T1000 (cell line): Measurements from ENCODE around the gene RAB39B.
A peak's percentile ranks its signal among the peaks of the same experiment; 100 is the strongest.
"Not testable (repeated sequence)": the region's sequence is repeated elsewhere in the genome, so short reads cannot be mapped to it uniquely, and the experiment has no call there.

Experiments
- DNase-seq: peaks from one replicate; lab custom pipeline; 2025; ENCODE audit warnings: mixed read lengths; lab: John Stamatoyannopoulos, UW

Gene RAB39B, protein sequence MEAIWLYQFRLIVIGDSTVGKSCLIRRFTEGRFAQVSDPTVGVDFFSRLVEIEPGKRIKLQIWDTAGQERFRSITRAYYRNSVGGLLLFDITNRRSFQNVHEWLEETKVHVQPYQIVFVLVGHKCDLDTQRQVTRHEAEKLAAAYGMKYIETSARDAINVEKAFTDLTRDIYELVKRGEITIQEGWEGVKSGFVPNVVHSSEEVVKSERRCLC

DNA sequence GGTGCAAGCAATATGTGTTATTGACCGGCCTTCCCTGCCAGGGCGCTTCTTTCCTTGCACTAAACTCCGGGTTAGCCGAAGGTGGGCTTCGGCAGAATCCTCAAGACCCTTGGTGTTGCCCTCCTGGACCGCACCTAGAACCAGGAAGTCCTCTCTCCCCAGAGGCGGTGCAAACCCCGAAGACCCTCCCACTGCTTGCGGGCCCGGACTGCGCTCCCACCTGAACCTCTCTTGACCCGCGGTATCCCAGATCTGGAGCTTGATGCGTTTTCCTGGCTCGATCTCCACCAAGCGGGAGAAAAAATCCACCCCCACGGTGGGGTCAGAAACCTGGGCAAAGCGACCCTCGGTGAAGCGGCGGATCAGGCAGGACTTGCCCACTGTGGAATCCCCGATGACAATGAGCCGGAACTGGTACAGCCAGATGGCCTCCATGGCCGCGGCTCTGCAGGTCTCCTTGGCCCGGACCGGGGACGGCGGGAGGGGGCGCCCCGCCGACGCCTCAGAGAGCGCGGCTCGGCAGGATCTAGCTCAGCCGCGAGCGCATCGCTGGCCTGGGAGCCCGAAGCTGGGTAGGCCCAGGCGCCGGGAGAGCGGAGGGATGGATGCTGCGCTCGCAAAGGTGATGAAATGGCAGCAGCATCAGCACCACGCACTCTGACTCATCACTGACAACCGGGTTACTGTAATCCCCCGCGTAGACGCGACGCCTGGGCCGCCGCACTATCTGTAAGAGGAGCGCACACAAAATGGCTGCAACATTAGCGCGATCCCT is at the start of gene RAB39B:
Gene RAB39B, minus strand, starts transcription at position 638 of the 775 bp plus-strand sequence. Its CDS starts 203 bp downstream, at position 435.
- peak; percentile 3 for DNase-seq

DNA sequence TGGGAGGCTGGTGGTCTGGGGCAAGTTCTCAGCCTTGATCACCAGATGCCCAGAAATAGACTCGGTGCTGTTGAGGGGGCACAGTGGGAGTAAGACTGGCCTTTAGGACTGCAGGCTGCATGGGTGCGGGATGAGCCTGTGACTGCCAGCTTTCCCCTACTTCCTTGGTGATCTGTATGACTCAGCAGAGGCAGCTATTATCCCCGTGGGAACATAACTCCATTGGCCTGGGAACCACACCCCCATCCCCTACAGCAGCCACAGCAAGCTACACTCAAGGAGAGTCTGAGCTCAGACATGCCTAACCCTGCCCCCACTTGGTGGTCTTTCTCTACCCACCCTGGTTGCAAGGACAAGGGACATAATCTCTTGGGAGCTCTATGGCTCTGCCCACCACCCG is 49.5 kb upstream of the RAB39B start:
- DNase-seq = no peak

DNA sequence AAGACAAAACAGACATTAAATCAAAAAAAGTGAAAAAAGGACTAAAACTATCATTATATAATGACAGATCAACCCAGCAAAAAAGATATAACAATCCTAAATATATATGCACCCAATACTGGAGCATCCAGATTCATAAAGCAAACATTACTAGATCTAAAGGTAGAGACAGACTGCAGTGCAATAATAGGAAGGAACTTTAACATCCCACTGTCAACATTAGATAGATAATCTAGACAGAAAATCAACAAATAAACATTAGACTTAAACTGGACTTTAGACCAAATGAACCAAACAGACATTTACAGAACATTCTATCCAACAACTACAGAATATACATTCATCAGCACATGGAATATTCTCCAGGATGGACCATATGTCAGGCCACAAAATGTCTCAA is 29.5 kb upstream of the RAB39B start:
- DNase-seq = no peak

DNA sequence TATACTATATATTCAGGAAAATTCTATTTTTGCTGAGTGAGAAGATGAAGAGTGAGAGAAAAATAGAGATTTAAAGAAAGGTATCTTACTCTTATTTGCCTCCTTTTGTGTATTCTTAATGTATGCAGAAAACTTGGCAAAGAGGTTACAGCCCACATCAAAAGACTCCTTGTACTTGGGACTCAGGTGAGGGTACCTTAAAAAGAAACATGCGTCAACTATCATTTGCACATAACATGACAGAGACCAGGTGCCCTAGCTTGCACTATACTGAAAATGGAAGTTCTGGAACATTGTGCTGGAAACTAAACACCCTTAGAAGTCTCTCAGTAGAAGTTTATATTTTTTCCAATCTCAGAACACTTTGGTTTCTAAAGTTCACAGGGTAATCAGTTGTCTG is 15.6 kb upstream of the RAB39B start:
- DNase-seq = no peak

DNA sequence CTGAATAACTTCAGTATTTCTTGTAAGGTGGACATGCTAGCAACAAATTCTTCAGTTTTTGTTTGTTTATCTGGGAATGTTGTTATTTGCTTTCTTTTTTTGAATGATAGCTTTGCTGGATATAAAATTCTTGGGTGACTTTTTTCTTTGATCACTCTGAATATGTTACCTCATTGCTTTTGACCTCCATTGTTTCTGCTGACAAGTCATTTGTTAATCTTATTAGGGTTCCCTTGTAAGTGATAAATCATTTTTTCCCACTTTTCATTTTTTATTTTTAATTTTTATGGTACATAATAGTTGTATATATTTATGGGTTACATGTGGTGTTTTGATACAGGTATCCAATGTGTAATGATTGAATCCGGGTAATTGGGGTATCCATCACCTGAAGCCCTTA is 6.7 kb upstream of the RAB39B start:
- DNase-seq = no peak

DNA sequence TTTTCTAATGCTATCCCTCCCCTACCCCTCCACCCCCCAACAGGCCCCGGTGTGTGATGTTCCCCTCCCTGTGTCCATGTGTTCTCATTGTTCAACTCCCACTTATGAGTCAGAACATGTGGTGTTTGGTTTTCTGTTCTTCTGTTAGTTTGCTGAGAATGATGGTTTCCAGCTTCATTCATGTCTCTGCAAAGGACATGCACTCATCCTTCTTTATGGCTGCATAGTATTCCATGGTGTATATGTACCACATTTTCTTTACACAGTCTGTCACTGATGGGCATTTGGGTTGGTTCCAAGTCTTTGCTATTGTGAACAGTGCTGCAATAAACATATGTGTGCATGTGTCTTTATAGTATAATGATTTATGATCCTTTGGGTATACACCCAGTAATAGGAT is 3.7 kb upstream of the RAB39B start:
- DNase-seq = not testable (repeated sequence)

DNA sequence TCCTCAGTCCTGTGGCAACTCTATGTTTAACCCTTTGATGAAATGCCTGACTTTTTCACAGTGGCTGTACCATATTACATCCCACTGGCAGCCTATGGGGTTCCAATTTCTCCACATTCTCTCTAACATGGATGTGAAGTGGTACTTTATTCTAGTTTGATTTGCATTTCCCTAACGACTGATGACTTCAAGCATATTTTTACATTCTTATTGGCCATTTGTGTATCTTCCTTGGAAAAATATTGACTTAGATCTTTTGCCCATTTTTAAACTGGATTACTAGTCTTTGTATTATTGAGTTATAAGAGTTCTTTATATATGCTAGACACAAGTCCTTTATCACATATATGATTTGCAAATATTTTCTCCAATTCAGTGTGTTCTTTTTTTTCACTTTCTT is 2.1 kb upstream of the RAB39B start:
- no peak for DNase-seq

DNA sequence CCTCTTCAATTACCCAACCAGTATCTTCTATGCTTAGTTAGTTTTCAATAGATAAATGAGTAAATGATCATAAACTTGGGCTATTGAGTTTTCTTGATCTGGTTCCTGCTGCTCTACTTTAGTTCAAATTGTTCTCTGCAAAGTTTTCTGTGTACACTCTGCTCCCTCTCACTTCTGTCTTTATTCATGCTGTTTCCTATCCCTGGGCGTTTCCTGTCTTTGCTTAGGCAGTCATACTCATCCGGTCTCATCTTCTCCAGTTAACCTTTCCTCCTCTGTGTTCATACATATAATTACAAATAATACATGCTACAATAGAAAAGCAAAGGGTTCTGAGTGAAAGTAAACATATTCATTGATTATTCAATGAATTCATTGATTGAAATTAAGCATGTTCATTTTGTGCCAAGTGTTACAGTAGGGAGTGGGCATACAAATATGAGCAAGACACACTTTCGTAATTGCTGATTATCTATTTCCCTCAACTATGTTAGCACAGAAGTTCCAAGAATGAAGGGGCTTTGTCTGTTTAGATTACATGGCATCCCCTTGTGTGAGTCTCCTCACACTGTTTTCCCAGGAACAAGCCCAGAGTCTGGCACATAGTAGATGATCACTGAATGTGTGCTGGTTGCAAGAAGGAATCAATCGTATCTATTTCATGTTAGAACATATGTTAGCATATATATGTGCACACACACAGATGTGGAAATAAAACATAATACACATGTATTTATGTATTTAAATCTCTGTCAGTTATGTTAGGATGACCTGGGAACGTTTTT is 1.1 kb downstream of the RAB39B start:
- no peak for DNase-seq

DNA sequence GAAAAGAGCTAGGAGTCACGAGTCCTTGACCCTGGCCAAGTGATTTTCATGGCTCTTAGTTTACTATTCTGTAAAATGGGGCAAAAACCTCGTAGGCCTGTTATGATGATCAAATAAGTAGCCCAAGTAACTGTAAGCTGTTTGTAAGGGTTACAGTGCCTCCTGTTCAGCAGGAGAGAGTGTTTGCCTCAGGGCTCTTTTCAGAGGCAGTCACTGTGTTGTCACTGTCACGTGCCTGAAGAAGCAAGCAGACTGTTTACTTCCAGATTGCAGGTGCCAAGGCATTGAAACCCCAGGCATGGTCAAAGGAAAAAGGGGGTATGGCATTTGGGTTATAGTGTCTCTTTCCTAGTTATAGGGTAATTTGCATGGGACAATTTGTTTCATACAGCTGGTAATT is 4.5 kb downstream of the RAB39B start:
- no peak for DNase-seq

DNA sequence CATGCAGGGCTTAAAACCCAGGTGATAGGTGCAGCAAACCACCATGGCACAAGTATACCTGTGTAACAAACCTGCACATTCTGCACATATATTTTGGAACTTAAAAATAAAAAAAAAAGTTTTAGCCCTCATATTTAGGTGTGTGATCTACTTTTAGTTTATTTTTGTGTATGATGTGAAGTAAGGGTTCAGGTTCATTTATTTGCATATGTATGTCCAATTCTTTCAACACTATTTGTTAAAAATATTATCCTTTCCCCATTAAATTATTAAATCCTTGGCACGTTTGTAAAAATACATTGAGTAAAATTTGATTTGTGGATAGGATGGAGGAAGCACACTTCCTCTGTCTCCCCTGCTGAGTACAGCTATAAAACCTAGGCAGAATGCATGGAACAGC is 12.9 kb downstream of the RAB39B start:
- no peak for DNase-seq

DNA sequence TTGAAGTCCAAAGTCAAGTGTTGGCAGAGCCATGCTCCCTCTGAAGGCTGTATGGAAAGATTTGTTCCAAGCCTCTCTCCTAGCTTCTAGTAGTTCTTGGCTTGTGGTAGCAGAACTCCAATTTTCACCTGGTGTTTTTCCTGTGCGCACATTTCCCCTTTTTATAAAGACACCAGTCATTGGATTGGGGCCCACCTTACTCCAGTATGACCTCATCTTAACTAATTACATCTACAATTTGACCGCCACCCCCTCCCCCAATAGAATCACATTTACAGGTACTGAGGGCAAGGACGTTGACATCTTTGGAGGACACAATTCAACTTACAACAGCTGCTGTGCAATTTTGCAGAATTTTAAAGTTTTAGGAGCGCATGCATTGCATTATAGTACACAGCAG is 16.8 kb downstream of the RAB39B start:
- DNase-seq = no peak

DNA sequence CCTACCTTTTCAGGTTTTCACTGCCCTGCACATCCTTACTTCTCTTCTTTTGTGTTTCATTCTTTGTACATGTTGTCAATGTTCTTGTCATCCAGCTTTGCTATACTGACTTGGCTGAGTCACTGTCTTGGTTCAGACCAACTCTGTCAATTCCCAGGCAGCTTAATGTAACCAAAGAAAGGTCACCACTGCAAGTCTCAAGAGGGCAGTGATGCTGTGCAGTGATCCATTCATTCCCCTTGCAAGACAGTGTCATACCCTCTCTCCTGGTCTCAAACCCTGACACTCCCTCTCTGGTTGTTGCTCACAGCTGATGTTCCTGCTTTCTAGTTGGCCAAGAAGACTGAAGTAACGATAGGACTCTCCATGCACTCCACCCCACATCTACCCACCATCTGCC is 17.5 kb downstream of the RAB39B start:
- no peak for DNase-seq

DNA sequence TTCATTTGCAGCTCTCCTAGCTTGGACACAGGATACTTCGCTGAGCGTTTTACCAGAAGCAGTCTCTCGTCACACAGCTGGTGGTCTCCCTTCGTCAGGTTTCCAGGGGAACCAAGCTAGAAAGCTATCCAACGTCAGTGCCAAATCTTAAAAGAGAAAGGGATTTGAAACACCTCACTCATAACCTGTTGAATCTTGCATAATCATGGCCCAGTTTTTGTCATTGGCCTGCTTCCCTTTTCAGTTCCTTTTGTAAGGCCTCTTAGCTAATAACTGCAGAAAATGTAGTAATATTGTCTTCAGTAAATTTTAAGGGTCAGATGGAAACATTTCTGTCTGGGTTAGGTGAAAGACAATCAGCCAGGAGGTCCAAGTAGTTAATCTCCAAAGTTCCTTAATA is 22.0 kb downstream of the RAB39B start:
- DNase-seq = no peak

DNA sequence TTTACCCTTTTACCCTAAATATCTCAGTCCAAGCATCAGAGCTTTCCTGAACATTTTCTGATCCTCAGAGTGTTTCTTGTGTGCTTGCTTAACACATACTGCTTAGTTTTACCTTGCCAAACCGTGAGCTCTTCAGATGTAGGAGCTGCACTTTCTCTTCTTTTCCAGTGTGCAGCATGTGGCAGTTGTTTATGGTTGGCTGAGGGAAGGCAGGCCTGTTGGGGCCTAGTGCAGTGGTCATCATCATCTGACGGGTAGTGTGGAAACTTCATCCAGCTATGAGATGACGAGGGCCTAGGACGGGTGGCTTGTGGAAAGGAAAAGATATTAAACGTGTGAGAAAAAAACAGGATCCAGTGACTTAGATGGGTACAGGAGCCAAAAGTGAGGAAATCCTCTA is 26.6 kb downstream of the RAB39B start:
- no peak for DNase-seq

DNA sequence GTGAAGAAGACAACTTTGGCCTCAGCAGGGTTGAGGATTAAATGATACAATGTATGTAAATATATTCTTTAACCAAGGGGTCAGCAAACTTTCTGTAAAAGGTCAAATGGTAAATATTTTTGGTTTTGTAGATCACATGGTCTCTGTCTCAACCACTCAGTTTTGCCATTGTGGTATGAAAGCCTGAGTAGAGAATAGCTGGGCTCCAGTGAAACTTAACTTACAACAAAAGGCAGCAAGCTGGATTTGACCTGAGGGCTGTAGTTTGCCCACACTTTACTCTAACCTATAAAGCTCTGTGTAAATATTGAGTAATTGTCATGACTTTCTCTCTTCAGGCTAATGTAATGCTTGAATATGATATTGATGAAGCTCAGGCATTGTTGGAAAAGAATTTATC is 28.4 kb downstream of the RAB39B start:
- DNase-seq = no peak

DNA sequence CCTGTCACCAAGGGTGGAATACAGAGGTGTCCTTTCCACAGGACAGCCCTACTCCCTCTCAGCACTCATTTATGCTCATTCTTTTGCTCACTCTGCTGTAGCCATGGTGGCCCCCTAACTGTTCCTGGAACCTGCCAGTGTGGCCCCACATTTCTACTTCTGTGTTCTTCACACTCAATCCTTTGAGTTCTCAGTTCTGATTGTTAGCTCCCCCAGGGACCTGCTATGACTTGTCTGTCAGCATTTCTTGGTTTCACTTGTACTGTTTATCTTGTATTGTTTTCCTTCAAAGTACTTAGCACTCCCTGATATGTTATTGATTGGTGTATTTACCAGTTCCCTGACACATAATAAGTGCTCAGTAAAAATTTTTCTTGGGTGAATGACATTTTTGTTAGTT is 33.1 kb downstream of the RAB39B start:
- no peak for DNase-seq

DNA sequence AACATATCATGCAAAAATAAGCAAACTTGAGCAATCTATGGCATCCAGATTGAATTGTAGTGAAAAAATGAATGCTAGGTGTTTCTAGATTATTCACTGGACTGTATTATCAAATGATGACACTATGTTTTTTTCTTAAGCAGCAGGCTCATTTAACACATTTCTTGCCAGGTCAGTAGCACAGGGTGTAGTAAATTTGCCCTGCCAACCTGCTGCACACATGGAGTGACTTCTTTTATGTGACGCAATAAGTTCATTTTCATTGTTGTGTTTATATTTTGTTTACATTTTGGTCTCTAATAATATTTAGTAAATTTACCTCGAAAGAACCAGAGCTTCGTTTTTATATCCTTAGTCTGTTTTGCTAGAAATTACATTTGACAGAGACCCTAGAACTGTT is 38.5 kb downstream of the RAB39B start:
- DNase-seq = no peak

DNA sequence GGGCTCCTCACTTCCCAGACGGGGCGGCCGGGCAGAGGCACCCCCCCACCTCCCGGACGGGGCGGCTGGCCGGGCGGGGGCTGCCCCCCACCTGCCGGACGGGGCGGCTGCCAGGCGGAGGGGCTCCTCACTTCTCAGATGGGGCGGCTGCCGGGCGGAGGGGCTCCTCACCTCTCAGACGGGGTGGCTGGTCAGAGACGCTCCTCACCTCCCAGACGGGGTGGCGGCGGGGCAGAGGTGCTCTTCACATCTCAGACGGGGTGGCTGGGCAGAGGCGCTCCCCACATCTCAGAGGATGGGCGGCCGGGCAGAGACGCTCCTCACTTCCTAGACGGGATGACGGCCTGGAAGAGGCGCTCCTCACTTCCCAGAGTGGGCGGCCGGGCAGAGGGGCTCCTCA is 40.5 kb downstream of the RAB39B start:
- not testable (repeated sequence) for DNase-seq

DNA sequence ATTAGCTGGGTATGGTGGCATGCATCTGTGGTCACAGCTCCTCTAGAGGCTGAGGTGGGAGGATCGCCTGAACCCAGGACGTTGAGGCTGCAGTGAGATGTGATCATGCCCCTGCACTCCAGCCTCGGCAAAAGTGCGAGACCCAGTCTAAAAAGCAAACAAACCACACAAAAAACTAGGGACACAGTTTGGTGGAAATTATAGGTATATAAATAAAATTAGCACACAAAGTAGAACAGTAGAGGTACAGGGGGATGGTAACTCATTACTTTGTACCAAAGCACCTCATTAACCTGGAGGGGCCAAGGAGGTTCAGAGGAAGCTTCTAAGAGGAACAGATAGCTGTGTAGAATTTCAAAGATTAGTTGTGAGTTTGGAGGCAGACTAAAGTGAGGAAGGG is 42.9 kb downstream of the RAB39B start:
- no peak for DNase-seq

DNA sequence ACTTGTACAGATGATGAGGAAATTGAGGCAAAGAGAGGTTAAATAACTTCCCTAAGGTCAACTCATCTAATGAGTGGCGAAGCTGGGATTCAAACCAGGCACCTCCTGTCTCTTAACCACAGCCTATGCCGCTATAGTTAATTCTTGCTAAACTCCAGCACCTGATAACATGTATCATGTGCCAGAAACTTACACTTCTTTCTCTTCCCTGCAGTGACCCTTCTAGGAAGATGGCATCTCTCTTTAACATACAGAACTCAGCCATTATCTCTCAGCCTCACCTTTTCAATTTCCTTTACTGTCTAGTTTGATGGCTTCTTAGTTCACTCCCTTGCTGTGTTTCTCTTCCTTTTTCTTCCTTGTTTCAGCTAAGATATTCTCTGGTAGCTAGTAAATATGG is 45.5 kb downstream of the RAB39B start:
- DNase-seq = no peak

DNA sequence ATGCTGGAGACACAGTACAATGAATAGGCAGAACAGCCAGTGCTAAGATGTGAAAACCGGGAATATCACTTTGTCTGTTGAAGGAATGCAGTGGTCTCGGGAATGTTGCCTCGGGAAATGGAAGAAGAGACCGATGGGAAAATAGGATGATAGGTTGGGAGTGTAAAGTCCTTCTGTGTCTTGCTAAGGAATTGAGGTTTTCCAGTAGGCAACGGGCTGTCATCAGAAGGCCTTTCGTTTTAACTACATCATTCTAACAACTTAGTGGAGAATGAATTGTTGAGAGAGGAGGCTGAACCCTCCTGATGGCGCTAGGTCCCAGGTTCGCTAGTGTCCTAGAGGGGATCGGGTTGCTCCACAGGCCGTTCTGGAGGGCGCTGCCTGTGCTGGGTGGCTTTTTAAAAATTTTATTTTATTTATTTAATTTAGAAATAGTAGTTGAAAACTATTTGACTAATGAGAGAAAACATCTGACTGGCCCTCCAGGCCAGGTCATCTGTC is 47.3 kb downstream of the RAB39B start:
- no peak for DNase-seq

DNA sequence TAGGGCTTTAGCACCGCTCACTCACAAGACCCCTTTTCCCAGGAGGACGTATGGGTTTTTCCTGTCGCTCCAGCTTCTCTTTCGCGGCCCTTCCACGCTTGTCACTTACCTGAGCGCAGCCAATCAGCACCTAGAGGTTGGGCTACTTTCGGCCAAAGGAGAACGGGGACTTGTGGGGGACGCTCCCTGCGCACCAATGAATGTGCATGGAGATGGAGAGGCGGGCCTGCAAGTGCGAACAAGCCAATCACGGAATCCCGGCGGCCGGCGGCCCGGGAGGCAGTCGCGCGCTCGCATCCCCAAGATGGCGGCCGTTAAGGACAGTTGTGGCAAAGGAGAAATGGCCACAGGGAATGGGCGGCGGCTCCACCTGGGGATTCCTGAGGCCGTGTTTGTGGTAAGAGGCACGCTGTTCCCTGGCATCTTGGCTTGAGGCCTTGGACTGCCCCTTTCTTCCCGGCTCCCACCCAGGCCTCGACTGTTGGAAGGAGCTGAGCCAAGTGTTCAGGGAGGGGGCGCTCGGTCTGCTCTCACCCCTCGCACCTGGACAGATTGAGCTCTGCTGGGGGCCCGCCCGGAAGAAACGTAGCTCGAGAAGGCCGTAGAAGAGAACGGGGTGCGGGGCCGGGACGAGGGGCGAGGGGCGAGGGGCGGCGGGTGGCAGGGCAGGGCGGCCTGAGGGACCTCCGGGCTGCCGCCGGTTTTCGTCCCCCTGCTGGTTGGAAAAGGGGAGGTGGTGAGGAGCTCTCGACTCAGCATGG is 47.9 kb downstream of the RAB39B start, which contains the start of gene VBP1:
Gene VBP1, plus strand, starts transcription at position 282 of the 761 bp plus-strand sequence. Its CDS starts 23 bp downstream, at position 305.
- DNase-seq = peak; percentile 74
